GM18520 (cell line): Measurements from ENCODE around the gene IL32.

ENCODE experiments used
- ATAC-seq: cut with Tn5 transposase; IDR thresholded peaks from one replicate; pipeline ENCODE4 v1.9.1; 2021; ENCODE audit not compliant: unreplicated experiment

The IL32 gene

DNA sequence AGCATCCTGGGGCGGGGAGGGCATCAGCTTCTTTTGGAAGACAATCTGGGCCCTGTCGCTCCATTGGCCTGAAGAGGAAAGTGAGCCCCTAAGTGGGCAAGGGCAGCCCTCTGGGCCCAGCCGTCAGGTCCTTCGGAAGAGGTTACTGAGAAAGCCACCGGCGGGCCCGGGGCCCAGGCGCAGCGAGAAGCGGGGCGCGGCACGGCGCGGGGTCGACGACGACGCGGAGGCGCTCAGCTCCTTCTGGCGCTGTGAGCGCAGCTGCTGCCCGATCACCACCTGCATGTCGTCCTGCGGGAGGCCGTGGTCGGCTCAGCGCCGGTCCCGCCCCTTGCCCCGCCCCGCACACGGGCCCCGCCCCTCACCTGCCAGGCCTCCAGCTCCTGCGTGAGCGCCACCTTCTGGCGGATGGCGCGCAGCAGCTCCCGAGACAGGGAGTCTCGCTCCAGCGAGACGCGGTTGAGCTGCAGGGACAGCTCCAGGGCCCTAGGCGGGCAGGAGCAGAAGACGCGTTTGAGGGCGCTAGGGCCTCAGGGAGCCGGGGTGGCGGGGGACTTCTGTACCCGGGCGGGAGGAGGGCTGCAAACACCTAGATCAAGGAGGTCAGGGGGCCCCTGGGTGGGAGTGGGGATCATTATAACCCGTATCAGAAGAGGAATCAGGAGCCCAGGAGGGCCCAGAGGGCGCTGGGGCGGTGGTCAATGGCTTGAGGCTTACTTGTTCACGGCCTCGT, 37.3 kb upstream of the IL32 start:
- no peak for ATAC-seq

DNA sequence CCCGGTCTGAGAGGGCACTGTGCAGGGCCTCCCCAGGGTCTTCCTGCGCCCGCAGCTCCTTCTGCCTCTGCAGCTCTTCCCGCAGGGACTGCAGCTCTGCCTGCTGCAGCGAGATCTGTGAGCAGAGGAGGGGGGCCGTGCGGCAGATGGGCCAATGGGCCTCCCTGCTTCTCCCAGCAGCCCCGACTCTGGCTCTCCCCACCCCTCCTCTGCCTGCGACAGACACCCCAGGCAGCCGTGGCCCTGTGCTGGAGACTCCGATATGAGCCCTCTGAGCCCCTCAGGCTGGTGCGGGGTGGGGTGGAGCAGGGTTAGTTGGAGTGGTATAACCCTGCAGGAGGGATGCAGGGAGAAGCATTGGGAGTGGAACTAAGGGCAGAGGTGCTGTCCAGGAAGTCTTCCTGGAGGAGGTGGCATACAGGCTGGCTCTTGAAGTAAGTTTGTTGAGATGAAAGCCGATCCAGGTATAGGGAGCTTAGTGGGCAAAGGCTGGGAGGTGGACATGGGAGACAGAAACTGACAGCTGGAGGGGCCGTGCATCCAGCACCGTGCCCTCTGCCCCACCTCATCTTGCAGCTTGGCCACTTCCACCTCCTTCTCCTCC, 36.6 kb upstream of the IL32 start:
- ATAC-seq = no peak

DNA sequence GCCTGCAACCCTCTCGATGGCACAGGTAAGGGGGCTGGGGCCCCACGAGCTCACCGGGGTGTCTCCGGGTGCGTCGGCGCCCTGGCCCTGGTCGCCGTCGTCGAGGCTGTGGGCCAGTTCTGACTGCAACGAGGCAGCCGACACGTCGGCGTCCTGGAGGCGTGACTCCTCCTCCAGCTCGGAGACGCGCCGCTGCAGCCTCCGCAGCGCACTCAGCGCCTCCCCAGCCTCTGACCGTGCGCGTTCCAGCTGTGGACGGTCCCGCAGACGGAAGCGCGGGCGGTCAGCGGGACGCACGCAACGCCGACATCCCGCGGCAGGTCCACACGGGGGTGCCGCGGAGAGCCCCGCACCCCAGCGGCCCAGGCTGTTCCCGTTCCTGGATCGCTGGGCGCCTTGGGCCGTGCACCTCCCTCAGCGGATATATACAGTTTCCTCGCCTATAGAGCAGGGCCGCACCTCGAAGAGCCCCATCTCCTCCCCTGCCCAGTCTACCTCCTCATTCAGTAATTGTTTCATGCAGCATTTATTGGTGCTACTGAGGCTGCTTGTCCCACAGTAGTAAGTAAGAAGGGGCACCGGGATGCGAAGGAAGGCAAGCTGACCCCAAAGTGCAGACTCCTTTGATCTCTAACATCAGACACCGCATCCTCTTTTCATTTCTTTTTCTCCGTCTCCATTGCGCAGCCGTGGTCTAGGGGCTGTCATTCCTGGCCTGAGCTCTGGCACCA, 35.8 kb upstream of the IL32 start:
- no peak for ATAC-seq

DNA sequence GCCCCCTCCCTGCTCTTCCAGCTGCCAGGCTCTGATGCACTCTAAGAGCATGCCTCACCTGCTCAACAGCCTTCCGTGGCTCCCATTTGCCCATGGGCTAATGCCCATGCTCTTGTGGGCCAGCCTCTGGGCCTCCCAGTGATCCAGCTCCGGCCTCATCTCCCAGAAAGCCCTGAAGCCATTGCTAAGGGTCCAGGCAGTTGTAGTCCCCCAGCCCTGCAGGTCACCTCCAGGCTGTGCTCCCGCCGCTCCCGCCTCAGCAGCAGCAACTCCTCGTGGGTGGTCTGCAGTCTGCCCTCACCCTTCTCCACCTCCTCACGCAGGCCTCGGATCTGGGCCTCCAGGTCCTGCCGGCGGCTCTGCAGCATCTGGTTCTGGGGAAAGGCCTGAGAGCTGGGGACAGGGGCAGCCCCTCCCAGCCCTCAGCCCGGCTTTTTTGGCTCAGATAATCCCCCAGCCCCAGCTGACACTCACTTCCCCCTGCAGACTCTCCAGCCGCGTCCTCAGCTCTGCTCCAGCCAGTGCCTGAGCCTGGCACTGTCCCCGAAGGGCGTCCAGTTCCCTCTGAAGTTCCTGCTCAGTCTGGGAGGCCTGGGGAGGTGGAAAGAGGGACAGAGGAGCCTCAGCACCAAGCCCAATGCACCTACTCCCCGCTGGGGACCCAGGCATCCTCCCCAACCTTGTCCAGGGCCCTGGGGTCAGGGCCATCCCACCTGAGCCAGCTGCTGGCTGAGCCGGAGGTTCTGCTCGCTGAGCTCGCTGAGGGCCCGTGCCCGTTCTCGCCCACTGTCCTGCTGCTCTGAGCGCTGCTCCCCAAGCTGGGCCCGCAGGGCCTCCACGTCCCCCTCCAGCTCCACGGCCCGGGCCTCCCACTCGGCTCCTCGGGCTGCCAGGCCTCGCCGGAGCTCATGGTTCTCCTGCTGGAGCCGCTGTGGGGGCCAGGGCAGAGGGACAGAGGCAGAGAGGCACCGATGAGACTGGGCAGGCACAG, 34.9 kb upstream of the IL32 start:
- no peak for ATAC-seq

DNA sequence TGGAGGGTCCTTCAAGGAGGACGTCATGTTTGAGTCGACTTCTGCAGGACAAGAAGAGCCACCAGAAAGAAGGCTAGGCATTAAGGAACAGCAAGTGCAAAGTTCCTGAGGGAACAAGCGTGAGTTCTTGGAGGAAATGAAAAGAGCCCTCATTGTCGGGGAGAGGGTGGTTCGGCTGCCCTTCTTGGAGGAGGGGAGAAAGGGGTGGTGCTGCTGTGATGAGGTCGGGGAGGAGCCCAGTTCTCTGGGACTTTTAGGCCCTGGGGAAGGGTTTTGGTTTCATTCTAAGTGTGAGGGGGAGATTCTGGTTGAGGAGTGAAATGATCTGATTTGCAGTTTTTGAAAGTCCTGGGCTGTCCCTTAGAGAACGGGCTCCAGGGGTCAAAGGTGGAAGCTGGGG, 32.8 kb upstream of the IL32 start:
- no peak for ATAC-seq

DNA sequence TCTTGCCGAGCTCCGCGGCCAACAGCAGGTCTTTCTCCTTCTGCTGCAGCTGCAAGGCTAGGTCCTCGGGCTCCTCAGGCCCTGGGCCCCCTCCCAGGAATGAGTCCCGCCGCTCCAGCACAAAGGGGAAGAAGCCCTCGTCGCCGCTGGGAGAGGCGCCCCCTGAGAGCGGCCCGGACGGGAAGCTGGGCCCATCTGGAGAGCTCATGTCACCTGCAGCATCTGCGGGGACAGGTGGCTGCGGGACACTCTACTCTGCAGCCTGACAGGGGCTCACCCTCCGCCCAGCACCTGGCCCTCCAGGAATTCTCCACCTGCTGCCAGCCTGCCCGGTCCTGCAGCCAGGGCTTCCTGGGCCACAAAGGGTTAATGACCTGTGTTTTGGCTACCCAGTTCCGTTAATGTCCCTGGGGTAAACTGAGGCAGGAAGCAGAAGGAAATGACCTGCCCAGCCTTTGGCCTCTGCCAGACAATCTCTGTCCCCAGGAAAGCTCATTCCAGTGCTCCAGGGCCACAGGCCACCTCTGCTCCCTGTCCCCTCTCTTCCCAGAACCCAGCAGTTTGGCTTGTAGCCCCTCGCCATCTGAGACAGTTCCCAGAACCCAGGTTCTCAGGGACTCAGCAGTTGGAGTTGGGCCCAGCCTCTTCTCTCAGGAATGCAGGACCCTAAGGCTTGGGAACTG, 30.0 kb upstream of the IL32 start:
- no peak for ATAC-seq

DNA sequence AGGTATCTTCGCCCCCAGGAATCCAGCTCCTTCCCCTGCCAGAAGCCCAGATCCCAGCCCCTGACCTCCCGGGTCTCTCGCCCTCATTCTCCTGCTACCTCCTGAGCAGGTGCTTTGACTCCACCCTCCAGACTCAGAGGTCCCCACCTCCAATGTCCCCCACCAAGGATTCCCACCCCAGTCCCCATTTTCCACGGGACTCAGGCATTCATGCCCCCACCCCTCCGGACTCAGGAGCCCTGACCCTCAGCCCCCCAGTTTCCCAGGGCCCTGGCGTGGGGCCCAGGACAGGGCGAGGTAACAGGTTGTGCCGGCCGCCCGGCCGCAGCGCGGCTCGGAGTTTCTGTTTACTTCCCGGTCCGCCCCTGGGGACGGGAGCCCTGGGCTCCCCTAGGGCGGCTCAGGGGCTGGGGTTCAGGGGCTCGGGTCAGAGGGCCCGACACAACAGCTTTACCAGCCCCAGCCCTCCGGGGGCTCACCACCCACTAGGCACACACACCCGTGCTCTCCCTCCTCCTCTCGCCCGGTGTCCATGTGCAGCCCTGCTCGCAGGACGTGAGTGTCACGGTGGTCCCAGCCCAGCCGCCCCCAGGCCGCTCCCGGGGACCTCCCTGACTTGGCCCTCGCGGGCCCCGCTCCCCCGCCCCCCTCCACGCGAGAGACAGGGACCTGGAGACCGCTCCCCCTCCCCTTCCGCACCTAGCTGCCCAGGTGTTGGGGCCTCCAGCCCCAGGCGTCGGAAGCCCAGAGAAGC, 29.3 kb upstream of the IL32 start:
- no peak for ATAC-seq

DNA sequence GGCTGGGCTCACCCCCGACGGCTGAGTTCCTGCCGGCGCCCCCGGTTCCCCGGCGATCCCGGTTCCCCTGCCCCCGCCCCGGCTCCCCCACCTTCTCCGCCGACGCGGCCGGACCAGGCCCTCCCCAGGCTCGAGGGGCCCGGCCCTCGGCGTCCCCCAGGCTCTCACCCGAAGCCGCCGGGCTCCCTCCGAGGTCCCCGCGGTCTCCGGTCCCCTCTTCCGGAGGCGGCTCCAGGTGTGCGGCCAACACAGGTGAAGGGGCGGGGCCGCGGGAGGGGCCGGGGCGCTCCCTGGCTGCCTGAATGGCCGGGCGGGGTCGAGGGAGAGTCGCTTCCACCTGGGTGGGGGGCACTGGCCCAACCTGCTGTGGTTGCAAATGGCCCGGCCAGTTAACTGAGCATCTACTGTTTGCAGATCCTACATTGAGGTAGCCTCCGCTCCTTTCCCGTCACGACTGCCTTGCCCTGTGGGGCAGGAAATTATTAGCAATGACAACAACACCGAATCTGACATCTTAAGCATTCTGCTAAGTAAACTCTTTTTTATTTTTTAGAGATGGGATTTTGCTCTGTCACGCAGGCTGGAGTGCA, 28.6 kb upstream of the IL32 start, which contains the start of gene BICDL2:
BICDL2 (minus strand) TSS at position 219 of the 590 bp plus-strand sequence. CDS start 1,448 bp downstream, outside the sequence.
- ATAC-seq = no peak

DNA sequence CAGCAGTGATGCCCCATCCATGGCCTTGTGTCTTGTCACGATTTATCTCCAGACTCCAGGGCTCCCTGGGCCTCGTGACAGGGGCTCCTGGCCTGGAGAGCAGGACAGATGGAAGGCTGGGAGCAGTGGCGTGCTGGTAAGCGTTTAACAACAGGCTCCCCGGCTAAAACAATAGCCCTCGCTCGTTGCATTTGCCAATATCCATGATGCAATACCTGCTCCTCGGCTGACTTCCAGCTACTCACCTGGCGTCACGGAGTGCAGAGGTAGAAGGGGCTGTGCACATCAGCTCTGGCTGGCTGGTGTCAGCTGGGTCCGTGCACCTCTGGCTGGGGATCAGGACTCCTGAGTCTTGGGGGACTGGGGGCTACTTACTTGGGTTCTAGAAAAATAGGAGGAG, 27.2 kb upstream of the IL32 start:
- ATAC-seq = no peak

DNA sequence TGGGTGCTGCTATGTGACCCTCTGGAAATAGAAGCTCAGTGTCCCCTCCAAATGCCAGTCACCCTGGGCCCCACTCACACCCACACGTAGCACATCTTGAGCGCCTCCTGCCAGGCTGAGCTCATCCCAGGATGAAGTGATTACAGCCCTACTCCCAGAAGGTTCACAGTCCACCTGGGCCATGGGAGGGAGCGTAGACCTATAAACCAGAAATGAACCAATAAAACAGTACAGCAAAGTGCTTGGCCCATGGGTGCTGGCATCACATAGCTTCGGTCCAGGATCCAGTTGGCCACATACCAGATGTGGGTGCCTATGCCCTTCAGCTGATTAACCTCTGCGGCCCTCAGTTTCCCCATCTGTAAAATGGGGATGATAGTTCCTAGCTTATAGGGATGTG, 26.5 kb upstream of the IL32 start:
- ATAC-seq = no peak

DNA sequence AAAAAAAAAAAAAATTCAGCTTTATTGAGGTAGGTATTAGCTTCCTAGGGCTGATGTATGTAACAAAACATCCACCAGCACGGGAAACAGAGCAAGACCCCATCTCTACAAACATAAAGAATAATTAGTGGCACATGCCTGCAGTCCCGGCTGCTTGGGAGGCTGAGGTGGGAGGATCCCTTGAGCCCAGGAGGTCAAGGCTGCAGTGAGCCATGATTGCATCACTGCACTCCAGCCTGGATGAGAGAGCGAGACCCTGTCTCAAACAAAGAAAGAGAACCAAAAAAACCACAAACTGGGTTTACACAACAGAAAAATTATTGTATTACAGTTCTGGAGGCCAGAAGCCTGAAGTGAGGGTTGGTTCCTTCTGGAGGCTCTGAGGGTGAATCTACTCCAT, 23.1 kb upstream of the IL32 start:
- no peak for ATAC-seq

DNA sequence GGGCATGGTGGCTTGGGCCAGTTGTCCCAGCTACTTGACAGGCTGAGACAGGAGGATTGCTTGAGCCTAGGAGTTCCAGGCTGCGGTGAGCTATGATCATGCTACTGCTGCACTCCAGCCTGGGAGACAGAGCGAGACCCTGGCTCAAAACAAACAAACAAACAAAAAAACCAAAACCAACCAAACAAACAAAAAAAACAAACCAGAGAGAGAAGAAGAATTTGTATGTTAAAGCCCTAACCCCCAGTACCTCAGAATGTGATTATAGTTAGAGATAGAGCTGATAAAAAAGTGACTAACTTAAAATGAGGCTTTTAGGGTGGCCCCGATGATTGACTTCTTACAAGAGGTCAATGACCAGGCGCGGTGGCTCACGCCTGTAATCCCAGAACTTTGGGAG, 20.7 kb upstream of the IL32 start:
- no peak for ATAC-seq

DNA sequence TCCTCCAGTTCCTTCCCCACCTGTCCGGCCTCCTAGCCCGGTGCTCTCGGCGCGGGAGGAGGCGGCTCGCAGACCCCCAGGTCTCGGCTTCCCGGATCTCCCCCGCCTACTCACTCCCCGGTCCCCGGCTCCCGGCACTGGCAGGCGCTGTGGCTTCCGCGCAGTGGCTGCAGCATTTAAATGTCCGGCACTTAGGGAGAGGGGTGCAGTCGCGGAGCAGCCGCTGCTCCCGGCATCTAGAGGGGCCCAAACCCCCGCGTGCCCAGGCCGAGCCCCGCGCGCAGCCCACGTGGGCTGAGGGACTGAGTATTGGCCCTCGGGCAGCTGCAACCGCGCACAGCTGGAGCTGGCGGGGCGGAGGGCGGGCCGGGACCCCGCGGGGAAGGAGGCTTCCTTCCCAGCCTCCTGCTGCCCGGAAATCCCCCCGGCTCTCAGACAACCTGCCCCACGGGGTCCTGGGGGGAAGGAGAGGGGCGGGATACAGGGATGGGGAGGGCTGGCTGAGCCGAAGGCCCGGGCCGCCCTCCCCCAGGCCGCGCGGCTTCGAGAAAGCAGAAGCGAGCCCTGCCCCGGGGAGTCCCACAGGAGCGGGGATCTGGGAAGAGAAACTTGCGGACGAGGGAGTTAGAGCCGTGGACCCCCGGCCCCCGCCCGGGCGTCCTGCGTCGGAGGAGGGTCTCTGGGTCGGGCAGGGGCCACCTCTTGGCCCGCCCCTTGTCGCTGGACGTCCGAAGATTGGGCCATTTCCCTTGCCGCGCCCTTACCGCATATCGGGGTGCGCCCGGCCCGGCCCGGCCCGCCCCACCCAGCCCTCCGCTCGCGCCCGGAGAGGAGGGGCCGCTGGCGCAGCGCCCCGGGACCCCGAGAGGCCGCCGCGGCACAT, 19.4 kb upstream of the IL32 start, which contains the start of gene MMP25:
MMP25 (plus strand) TSS at position 804 of the 883 bp plus-strand sequence. CDS start 357 bp downstream, outside the sequence.
- no peak for ATAC-seq

DNA sequence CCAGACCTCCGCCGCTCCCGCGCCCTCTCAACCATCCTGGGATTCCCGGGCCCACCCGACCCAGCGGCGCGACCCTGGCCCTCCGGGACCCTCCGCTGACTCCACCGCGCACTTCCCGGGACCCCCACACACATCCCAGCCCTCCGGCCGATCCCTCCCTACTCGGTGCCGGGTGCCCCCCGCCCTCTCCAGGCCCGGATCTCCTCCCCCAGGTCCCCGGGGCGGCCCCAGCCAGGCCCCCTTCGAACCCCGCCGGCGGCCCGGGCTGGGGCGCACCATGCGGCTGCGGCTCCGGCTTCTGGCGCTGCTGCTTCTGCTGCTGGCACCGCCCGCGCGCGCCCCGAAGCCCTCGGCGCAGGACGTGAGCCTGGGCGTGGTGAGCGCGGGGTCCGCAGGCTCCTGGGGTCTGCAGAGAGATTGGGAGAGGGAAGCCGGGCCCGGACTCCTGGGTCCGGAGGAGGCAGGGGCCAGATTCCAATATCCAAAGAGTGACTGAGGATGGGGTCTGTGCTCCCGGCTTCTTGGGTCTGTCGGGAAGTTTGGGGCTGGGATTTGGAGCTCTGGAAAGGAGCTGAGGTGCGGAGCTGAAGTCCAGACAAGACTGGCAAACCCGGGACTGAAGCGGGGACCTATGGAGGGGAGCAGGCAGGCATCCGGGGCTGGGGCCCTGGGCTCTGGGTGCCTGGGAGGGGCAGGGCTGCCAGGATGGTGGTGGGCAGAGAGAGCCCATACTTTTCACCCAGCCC, 18.6 kb upstream of the IL32 start:
- no peak for ATAC-seq

DNA sequence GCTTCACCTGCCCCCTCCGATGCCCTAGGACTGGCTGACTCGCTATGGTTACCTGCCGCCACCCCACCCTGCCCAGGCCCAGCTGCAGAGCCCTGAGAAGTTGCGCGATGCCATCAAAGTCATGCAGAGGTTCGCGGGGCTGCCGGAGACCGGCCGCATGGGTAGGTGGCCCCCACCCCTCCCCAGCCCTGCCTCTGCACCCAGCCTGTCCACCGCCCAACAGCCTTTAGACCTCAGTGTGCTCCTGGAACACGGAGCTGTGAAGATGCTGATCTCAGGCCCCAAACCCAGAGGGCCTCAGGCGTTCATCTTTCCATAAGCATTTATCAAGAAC, 18.1 kb upstream of the IL32 start:
- ATAC-seq = no peak

DNA sequence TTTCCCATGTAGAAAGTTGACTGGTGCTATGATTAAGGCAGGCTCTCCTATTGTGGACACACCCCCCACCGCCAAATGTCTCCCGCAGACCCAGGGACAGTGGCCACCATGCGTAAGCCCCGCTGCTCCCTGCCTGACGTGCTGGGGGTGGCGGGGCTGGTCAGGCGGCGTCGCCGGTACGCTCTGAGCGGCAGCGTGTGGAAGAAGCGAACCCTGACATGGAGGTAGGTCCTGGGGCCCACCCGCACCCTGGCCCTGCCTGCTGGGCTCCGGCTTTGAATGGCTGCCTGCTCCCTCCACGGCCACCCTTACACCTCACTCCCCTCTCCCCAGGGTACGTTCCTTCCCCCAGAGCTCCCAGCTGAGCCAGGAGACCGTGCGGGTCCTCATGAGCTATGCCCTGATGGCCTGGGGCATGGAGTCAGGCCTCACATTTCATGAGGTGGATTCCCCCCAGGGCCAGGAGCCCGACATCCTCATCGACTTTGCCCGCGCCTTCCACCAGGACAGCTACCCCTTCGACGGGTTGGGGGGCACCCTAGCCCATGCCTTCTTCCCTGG, 15.4 kb upstream of the IL32 start:
- ATAC-seq = no peak

DNA sequence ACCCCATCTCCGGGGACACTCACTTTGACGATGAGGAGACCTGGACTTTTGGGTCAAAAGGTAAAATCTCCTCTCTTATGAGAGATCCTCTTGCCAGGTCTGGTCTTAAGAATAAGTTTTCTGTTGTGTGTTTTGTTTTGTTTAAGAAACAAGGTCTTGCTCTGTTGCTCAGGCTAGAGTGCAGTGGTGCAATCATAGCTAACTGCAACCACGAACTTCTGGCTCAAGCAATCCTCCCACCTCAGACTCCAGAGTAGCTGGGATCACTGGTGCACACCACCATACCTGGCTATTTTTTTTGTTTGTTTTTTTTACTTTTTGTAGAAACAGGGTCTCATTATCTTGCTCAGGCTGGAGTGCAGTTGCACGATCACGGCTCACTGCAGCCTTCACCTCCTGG, 15.0 kb upstream of the IL32 start:
- ATAC-seq = no peak
